ENCODE data around the gene TRIM41.
"Not testable (repeated sequence)": the region's sequence is repeated elsewhere in the genome, so short reads cannot be mapped to it uniquely, and the experiment has no call there.

TRIM41 gene

GRCh38 chr5:181193656-181194055, 29.4 kb upstream of the TRIM41 start:
- no peak for DNase-seq

GRCh38 chr5:181194489-181195248, 28.4 kb upstream of the TRIM41 start:
- DNase-seq: no peak

- no peak for DNase-seq
Measured at GRCh38 chr5:181195249-181195761, 27.8 kb upstream of the TRIM41 start.

GRCh38 chr5:181197326-181197951, 25.6 kb upstream of the TRIM41 start:
- no peak for DNase-seq

- no peak for DNase-seq
Measured at GRCh38 chr5:181198106-181198685, 24.9 kb upstream of the TRIM41 start.

GRCh38 chr5:181198905-181199519, 24.1 kb upstream of the TRIM41 start:
- no peak for DNase-seq

GRCh38 chr5:181199881-181200638, 23.0 kb upstream of the TRIM41 start:
- DNase-seq: no peak

- no peak for DNase-seq
Measured at GRCh38 chr5:181200816-181201215, 22.3 kb upstream of the TRIM41 start.

GRCh38 chr5:181203093-181203711, 19.9 kb upstream of the TRIM41 start:
- no peak for DNase-seq

GRCh38 chr5:181203777-181204112, 19.3 kb upstream of the TRIM41 start:
- DNase-seq: no peak

GRCh38 chr5:181204113-181204825, 18.8 kb upstream of the TRIM41 start:
- DNase-seq: no peak

- DNase-seq: no peak
Measured at GRCh38 chr5:181204826-181205760, 18.0 kb upstream of the TRIM41 start, which contains the start of gene TRIM7. Gene TRIM7, minus strand, starts transcription at chr5:181205196. Its CDS starts 86 bp downstream, at chr5:181205110.

- DNase-seq: no peak
Measured at GRCh38 chr5:181205761-181206649, 17.1 kb upstream of the TRIM41 start.

- no peak for DNase-seq
Measured at GRCh38 chr5:181207214-181207959, 15.7 kb upstream of the TRIM41 start.

- no peak for DNase-seq
Measured at GRCh38 chr5:181207960-181208253, 15.2 kb upstream of the TRIM41 start.

GRCh38 chr5:181209006-181209405, 14.1 kb upstream of the TRIM41 start:
- DNase-seq: not testable (repeated sequence)

- not testable (repeated sequence) for DNase-seq
Measured at GRCh38 chr5:181210148-181210547, 12.9 kb upstream of the TRIM41 start.

GRCh38 chr5:181210698-181211097, 12.4 kb upstream of the TRIM41 start:
- not testable (repeated sequence) for DNase-seq

GRCh38 chr5:181211208-181211607, 11.9 kb upstream of the TRIM41 start:
- no peak for DNase-seq
